NCI-H446 treated with DMSO at 0.1 percent for 48 hours (cell line): ENCODE results near the gene SDF2.
A peak's percentile ranks its signal among the peaks of the same experiment; 100 is the strongest.
"Not testable (repeated sequence)": the region's sequence is repeated elsewhere in the genome, so short reads cannot be mapped to it uniquely, and the experiment has no call there.

Experiments used
- DNase-seq: peaks from one replicate; lab custom pipeline; 2025; lab: John Stamatoyannopoulos, UW

The SDF2 gene

GRCh38 chr17:28684963-28685362 lies 23.3 kb upstream of the SDF2 start:
- DNase-seq = no peak

- no peak for DNase-seq
Measured at GRCh38 chr17:28682655-28683054, 20.9 kb upstream of the SDF2 start.

GRCh38 chr17:28675980-28676379 lies 14.3 kb upstream of the SDF2 start:
- DNase-seq = no peak

GRCh38 chr17:28675490-28675889 lies 13.8 kb upstream of the SDF2 start:
- no peak for DNase-seq

DNA sequence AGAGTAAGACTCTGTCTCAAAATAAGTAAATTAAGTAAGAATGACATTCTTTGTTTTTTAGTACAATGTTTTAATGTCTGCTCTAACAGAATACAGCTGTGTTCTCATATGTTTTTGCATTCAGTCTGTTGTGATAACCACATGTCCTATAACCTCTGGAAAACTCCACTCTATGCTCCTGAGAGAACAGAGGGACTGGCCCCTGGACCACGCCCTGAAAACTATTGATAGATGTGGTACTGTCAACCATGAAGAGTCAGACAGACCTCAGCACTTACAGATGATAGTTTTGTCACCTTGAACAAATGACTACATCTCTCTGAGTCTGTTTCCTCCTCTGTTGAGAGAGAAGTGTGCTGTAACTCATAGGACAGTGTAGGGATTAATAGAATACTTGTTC lies 8.2 kb upstream of the SDF2 start:
- no peak for DNase-seq

DNA sequence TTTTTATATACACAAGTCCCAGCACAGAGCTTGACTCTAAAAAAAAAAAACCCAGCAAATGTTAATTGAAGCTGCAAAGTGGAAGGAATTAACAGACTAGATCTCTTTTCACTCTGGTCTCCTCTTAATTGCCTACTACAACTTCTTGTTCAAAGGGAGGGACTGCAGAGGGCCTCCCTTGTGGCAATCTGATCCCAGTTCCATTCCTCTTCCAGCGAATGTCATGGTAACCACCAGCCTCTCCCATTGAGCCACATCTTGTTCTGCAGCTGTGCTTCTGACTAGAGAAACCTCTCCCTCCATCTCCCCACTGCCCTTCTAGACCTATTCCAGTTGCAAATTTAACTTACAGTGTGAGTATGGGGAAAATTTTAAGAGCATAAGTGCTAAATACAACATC lies 6.2 kb upstream of the SDF2 start:
- no peak for DNase-seq

DNA sequence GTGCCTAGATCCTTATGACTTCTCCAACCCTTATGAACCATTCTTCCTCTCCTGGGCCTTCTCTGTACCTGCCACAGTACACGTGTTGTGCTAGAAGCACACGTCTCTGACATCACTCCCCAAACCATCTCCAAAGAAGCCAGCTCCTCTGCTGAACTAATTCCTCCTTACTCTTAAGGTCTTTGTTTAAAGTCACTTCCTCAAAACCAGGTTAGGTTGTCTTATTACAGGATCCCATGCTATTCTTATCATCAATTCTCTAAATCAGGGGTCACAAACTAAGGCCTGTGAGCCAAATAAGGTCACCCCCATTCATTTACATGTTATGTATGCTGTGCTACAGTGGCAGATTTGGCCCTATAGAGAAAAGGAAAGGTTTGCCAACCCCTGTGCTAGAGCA lies 4.3 kb upstream of the SDF2 start:
- DNase-seq = no peak

DNA sequence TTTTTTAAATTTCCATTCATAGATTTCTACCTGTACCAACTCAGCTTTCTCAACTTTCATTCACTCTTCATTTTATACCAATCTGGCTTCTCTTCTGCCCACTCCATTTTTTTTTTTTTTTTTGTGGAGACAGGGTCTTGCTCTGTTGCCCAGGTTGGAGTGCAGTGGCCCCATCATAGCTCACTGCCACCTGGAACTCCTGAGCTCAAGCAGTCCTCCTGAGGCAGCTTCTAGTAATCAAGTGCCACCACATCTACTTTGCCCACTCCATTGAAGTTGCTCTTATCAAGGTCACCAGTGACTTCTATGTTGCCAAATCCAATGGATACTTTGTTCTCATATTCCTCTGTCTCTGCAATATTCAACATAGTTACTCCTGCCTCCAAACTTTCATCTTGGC lies 2.0 kb upstream of the SDF2 start:
- no peak for DNase-seq

DNA sequence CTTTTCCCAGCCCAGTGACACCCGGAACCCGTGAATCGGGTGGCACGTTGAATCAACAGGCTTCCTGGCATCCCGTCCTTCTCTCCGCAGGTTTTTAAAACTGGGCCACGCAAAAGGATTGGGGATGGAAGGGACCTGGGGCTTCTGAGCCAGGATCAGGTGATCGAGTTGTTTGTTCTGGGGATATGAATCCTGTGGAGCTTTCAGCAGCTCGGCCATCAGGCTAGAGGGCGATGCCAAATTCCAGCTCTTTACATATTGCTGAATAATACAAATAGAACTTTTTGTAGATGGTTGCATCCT lies 772 bp upstream of the SDF2 start:
- DNase-seq = no peak

DNA sequence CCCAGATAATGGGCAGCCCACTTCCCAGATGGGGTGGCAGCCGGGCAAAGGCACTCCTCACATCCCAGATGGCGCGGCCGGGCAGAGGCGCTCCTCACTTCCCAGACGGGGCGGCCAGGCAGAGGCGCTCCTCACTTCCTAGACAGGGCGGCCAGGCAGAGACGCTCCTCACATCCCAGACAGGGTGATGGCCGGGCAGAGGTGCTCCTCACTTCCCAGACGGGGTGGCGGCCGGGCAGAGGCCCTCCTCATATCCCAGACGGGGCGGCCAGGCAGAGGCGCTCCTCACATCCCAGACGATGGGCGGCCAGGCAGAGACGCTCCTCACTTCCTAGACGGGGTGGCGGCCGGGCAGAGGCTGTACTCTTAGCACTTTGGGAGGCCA lies 2.2 kb downstream of the SDF2 start:
- not testable (repeated sequence) for DNase-seq

- DNase-seq = not testable (repeated sequence)
Measured at GRCh38 chr17:28658766-28659496, 2.8 kb downstream of the SDF2 start.

GRCh38 chr17:28658342-28658741 lies 3.4 kb downstream of the SDF2 start:
- not testable (repeated sequence) for DNase-seq

DNA sequence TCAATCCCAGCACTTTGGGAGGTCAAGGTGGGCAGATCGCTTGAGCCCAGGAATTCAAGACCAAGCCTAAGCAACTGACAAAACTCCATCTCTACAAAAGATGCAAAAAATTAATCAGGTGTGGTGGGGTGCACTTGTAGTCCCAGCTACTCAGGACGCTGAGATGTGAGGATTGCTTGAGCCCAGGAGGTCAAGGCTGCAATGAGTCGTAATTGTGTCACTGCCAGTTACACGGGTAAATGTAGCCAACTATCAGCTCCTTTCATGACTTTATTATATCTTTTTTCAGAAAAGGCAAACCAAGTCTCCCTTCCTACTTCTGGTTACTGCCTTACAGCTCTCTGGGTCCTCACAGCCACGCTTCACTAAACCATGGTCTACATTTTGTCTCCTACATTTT lies 4.0 kb downstream of the SDF2 start:
- DNase-seq = no peak

GRCh38 chr17:28655160-28655559 lies 6.5 kb downstream of the SDF2 start:
- DNase-seq = no peak

DNA sequence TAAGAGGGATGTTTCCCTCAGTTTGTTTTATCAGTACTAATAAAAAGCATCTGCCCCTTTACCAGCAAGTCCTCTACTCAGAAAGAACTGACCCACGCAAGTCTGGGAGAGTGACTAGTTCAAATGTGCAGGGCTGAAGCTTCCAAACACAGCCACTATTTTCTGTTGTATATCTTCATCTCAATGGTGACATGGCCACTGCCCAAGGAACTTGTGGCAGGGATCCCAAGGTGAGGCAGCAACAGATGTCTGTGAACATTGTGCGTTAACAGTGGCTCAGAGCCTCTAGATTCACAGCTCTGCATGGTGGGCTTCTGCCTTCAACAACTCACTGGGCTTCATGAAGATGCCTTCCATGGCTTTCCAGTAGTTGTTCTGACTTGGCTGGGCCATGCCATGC lies 13.0 kb downstream of the SDF2 start:
- DNase-seq = no peak

DNA sequence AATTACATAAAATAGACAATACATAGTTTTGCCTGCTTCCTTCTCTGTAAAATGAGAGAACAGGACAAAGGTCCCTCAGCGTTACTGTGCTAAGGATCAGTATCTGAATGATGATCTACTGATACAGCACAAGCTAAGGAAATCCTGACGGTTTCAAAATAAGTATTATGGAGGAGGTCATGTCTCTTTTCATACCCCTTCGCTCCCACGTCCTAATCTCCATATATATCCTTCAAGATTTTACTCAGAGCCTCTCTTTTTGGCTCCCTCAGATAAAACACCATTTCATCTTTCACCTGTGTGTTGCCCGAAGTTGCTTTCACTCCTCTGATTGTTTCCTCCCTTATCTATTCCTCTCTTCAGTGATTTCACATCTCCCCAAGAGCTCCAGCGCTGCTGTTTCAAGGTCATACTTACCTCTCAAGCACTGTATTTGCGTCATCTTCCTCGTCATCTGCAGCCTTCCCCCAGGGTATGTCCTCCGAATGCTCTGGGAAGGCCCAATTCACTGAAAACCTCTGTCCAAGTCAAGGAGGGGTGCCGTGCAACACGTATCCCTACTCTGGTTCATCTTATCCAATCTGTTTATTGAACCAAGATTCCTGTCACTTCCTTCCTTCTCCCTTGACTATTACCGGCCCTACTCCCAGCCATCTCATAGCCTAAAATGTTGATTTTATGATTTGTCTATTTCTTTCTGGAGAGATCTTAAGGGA lies 15.5 kb downstream of the SDF2 start:
- DNase-seq = no peak

- DNase-seq = no peak
Measured at GRCh38 chr17:28645576-28645939, 16.1 kb downstream of the SDF2 start.

- peak; percentile 74 for DNase-seq
Measured at GRCh38 chr17:28644787-28645575, 16.7 kb downstream of the SDF2 start, which contains the start of gene BLTP2. Gene BLTP2, minus strand, starts transcription at chr17:28645158. Its CDS starts 102 bp downstream, at chr17:28645056.

- DNase-seq = peak; percentile 3
Measured at GRCh38 chr17:28643983-28644786, 17.5 kb downstream of the SDF2 start.

DNA sequence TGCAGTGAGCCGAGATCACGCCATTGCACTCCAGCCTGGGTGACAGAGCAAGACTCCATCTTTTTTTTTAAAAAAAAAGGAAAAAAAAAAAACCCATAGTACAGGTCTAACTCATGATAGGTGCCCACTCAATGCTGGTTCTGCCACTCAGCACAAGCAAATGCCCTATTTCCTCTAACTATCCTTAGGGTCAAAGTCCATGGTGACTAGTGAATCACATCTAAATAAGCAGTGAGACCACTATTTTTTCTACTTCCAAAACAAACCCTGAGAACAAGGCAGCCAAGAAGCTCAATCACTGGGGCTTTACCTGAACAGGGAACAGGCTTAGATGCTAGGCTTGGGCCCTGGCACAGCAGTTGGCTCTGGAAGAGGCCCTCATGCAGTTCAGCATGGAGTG lies 20.1 kb downstream of the SDF2 start:
- DNase-seq = no peak

DNA sequence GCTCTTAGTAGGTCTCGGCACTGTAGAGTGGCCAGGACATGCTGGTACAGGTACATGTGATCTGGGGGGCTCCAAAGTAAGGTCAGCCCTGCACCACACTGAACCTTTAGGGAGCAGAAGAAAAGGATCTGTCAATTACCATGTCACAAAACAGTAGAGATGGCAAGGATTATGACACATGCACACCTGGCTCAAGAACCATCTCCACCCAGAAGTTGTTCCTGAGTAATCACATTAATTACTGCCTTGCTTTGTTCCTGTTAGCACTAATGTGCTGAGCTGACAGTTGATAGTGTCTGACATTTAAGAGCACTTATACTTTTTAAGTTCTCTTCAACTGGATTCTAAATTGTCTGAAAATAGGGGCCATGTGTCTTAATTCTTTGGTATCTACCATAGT lies 26.2 kb downstream of the SDF2 start:
- no peak for DNase-seq

DNA sequence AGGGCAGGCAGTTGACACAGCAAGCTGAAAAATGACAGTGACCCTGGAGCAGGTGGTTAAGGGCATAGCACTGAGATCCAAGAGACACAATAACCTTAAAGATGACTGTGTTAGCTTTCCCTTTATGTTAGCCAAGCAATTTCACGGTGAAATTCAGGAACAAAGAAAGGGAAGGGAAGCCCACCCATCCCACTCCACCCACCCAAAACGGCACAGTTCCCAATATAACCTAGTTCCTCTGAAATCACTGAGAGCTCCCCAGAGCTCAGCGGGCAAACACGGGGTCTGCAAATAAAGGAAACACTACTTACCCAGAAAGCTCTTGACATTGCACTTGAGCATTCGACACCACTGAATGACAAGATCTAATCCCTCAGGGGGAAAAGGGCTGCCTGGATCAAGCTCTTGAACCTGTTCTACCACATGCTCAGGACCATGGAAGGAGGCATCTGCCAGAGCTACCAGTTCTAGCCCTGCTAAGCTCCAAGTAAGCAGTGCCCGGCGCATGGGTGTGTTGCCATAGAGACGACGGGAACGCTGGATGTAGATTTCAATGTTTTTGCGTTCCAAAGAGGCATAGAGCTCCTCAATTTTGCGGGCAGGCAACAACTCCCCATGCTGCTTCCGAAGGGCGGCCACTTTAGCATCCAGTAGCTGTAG lies 27.4 kb downstream of the SDF2 start:
- DNase-seq = no peak
